ENCODE results near the gene GOLGA1. TPM values are rescaled to one million over a fixed set of nuclear protein-coding genes. Genes with fewer than 3 reads are reported as not detected.
"Not testable (repeated sequence)": the region's sequence is repeated elsewhere in the genome, so short reads cannot be mapped to it uniquely, and the experiment has no call there.

GOLGA1 gene
- total RNA-seq, 1 experiment from 2014 or later: 22.8 TPM

DNA sequence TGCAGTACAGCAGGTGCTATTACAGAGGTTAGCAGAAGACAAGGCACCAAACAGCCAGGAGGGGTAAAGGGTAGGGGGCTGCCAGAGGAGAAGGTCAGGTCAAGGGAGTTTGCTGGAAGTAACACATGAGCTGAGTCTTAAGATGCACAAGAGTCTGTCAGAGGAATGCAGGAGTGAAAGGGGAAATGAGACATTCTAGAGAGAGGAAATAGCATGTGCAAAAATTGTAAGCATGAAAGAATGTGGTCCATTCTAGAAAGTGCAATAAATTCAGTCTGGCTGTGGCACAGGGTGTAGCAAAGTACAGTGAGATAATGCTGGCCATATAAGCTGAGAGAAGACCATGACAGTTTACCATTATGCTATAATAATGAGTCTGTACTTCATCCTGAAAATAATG, 6.6 kb downstream of the GOLGA1 start:
- intact Hi-C loops (cut with micrococcal nuclease): no loop called here
- POLR2A ChIA-PET: no interaction called here
- CTCF ChIA-PET: interaction anchor here (0.6 kb wide), 2 partner anchors 12 to 16 kb away, joined by 4 to 6 read pairs; no protein-coding TSS in a partner anchor
- DNase-seq (ENCODE audit: unreplicated experiment): no peak
- peaks cover 6% of the 10 kb centered on the region for H3K4me1 Mint-ChIP-seq (ENCODE audit: insufficient read depth, unreplicated experiment)
- H3K9me3 Mint-ChIP-seq (ENCODE audit: unreplicated experiment): no peaks in the 10 kb centered on the region
- TF ChIP-seq, protein P1, sequence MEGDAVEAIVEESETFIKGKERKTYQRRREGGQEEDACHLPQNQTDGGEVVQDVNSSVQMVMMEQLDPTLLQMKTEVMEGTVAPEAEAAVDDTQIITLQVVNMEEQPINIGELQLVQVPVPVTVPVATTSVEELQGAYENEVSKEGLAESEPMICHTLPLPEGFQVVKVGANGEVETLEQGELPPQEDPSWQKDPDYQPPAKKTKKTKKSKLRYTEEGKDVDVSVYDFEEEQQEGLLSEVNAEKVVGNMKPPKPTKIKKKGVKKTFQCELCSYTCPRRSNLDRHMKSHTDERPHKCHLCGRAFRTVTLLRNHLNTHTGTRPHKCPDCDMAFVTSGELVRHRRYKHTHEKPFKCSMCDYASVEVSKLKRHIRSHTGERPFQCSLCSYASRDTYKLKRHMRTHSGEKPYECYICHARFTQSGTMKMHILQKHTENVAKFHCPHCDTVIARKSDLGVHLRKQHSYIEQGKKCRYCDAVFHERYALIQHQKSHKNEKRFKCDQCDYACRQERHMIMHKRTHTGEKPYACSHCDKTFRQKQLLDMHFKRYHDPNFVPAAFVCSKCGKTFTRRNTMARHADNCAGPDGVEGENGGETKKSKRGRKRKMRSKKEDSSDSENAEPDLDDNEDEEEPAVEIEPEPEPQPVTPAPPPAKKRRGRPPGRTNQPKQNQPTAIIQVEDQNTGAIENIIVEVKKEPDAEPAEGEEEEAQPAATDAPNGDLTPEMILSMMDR (IDR thresholded peaks at IDR 0.05; ENCODE audit: unreplicated experiment): no peak
- no peak overlapping the region for H3K4me3 Mint-ChIP-seq (ENCODE audit: unreplicated experiment)
- no peaks in the 10 kb centered on the region for H3K27me3 Mint-ChIP-seq (ENCODE audit: insufficient read depth, unreplicated experiment)
- H3K27ac Mint-ChIP-seq (ENCODE audit: low read depth, unreplicated experiment): no peak overlapping the region
- H3K36me3 Mint-ChIP-seq (ENCODE audit: insufficient read depth, unreplicated experiment): peaks cover 73% of the 10 kb centered on the region
- BruUV-seq (replicated peaks): no TSS peak

DNA sequence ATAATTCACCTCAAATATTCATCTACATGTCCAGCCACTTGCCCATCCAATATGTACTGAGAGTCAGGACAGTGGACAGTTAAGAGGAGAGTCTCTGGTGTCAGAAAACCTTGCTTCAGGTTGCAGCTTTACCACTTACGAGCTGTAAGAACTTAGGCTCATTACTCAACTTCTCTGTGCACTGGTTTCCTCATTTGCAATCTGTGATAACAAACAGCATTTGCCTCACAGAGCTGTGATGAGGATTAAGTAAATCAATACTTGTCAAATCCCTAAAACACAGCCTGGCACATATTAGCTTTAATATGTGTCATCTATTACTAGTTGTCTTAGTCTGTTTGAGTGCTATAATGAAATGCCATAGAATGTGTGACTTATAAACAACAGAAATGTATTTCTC, 8.6 kb downstream of the GOLGA1 start:
- BruUV-seq (replicated peaks): no TSS peak
- Mint-ChIP-seq H3K27ac (ENCODE audit: low read depth, unreplicated experiment) (peak overlapping the region; percentile 57), H3K27me3 (ENCODE audit: insufficient read depth, unreplicated experiment) (no peaks in the 10 kb centered on the region), H3K9me3 (ENCODE audit: unreplicated experiment) (no peaks in the 10 kb centered on the region), H3K4me1 (ENCODE audit: insufficient read depth, unreplicated experiment) (no peaks in the 10 kb centered on the region), H3K36me3 (ENCODE audit: insufficient read depth, unreplicated experiment) (peaks cover 70% of the 10 kb centered on the region), H3K4me3 (ENCODE audit: unreplicated experiment) (no peak overlapping the region)
- no peak for DNase-seq (ENCODE audit: unreplicated experiment)
- ChIA-PET CTCF (interaction anchor here (0.6 kb wide), 1 partner anchor 48 kb away, joined by 3 read pairs; no protein-coding TSS in a partner anchor), POLR2A (interaction anchor here (0.6 to 1.1 kb wide), 2 partner anchors 13 to 32 kb away, joined by 3 to 5 read pairs; no protein-coding TSS in a partner anchor)
- TF ChIP-seq, protein P1 (IDR thresholded peaks at IDR 0.05; ENCODE audit: unreplicated experiment): no peak
- intact Hi-C loops (cut with micrococcal nuclease): no loop called here

DNA sequence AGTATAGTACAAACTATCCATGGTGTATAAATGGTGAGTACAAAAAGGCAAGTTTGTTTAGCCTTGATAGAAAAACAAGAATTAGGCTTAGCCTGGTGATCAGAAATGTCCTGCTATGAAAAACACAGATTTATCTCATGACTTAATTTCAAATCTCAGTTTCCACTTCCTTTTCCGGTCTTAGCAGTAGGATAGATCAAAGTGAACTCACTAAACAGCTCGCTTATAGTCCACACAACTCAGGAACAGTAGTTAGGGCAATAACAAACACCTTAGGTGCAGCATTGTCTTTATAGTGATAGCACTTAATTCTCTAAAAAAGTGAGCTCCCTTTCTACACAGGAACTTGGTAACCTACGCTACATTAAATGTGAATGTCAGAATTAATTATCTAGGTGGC, 11.4 kb downstream of the GOLGA1 start:
- BruUV-seq (replicated peaks): no TSS peak
- ChIA-PET POLR2A (interaction anchor here (0.6 to 2.5 kb wide), 4 partner anchors 10 to 332 kb away, joined by 3 to 12 read pairs (median 4); partner anchors contain the start of genes GAPVD1 and GOLGA1), CTCF (interaction anchor here (0.6 to 1.3 kb wide), 3 partner anchors 38 to 370 kb away, joined by 3 read pairs; no protein-coding TSS in a partner anchor)
- no peaks in the 10 kb centered on the region for H3K9me3 Mint-ChIP-seq (ENCODE audit: unreplicated experiment)
- peaks cover 72% of the 10 kb centered on the region for H3K36me3 Mint-ChIP-seq (ENCODE audit: insufficient read depth, unreplicated experiment)
- TF ChIP-seq, protein P1 (IDR thresholded peaks at IDR 0.05; ENCODE audit: unreplicated experiment): no peak
- no peaks in the 10 kb centered on the region for H3K27me3 Mint-ChIP-seq (ENCODE audit: insufficient read depth, unreplicated experiment)
- H3K4me3 Mint-ChIP-seq (ENCODE audit: unreplicated experiment): no peak overlapping the region
- no peak for DNase-seq (ENCODE audit: unreplicated experiment)
- no peak overlapping the region for H3K27ac Mint-ChIP-seq (ENCODE audit: low read depth, unreplicated experiment)
- no peaks in the 10 kb centered on the region for H3K4me1 Mint-ChIP-seq (ENCODE audit: insufficient read depth, unreplicated experiment)
- intact Hi-C loops (cut with micrococcal nuclease): no loop called here

DNA sequence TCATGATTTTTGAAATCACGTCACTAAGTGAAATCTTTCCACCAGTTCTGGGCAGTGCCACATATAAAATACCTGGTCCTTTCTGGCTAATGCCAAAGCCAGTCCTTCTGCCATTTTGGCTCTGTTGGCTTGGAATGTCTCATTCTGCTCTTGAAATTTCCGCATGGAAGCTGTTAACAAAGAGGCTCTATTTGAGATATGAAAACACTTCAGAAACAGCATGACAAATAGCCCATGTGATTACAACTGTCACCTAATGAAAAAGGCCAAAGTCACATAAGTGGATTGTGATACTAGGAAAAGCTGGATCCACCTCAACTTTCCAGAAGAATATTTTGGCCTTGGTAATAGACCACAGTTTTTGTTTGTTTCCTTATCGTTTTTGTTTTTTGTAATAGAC, 12.8 kb downstream of the GOLGA1 start:
- H3K27me3 Mint-ChIP-seq (ENCODE audit: insufficient read depth, unreplicated experiment): no peaks in the 10 kb centered on the region
- no TSS peak for BruUV-seq (replicated peaks)
- no peak for DNase-seq (ENCODE audit: unreplicated experiment)
- no peak overlapping the region for H3K27ac Mint-ChIP-seq (ENCODE audit: low read depth, unreplicated experiment)
- CTCF ChIA-PET: no interaction called here
- intact Hi-C loops (cut with micrococcal nuclease): no loop called here
- H3K9me3 Mint-ChIP-seq (ENCODE audit: unreplicated experiment): no peaks in the 10 kb centered on the region
- TF ChIP-seq, protein P1 (IDR thresholded peaks at IDR 0.05; ENCODE audit: unreplicated experiment): no peak
- no peaks in the 10 kb centered on the region for H3K4me1 Mint-ChIP-seq (ENCODE audit: insufficient read depth, unreplicated experiment)
- peaks cover 72% of the 10 kb centered on the region for H3K36me3 Mint-ChIP-seq (ENCODE audit: insufficient read depth, unreplicated experiment)
- H3K4me3 Mint-ChIP-seq (ENCODE audit: unreplicated experiment): no peak overlapping the region
- POLR2A ChIA-PET: interaction anchor here (0.7 kb wide), 1 partner anchor 13 kb away, joined by 3 read pairs; no protein-coding TSS in a partner anchor

DNA sequence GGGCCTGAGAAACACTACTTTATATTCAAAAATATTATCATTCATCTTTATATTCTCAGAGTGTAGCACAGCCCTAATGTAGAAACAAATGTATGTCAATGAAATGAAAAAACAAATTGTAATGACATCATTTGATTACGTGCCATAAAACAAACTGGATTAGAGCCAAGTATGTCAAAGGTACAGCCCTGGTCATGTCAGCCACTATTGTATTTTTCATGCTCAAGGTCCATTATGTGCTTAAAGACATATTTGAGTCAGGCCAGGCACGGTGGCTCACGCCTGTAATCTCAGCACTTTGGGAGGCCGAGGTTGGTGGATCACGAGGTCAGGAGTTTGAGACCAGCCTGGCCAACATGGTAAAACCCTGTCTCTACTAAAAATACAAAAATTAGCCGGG, 20.5 kb downstream of the GOLGA1 start:
- intact Hi-C loops (cut with micrococcal nuclease); POLR2A ChIA-PET; BruUV-seq (replicated peaks); H3K4me1 Mint-ChIP-seq (ENCODE audit: insufficient read depth, unreplicated experiment); CTCF ChIA-PET; H3K27me3 Mint-ChIP-seq (ENCODE audit: insufficient read depth, unreplicated experiment); H3K9me3 Mint-ChIP-seq (ENCODE audit: unreplicated experiment); H3K27ac Mint-ChIP-seq (ENCODE audit: low read depth, unreplicated experiment); H3K4me3 Mint-ChIP-seq (ENCODE audit: unreplicated experiment): not testable (repeated sequence)
- peak; percentile 9 for DNase-seq (ENCODE audit: unreplicated experiment)
- H3K36me3 Mint-ChIP-seq (ENCODE audit: insufficient read depth, unreplicated experiment): peaks cover 71% of the 10 kb centered on the region

Data from MCF 10A (cell line).